HuH-7.5 (cell line): ENCODE data around the gene IQCE.

Source experiments
- DNase-seq: peaks from one replicate; pipeline ENCODE4 v3.0.0; 2011; ENCODE audit warnings: low spot score

The IQCE gene

GRCh38 chr7:2616387-2617324 is 57.9 kb downstream of the IQCE start:
- DNase-seq: no peak

DNA sequence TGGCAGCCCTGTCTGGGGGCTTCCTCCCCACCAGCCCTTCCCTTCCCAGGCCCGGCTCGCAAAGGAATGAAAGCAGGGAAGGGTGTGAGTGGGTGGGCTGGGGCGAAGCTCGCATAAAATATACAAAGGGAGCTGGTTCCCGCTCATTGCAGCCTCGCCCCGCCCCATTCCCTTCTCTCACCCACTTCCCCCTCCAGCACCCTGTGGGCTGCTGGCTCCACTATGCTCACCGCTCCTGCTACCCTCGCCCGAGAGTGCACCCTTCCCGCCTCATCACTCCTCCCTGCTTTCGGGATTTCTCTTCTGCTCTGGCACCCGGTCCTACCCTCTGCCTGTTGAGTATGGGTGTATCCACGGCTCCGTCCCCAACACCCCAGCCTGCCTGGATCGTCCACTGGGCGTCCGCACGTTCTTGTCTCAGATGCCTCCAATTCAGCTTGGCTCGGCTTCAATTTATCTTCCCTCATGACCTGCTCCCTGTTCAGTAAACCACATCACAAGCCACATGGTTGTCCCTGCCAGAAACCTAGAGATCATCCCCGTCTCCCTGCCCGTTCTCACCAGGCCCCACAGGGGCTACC is 58.6 kb downstream of the IQCE start:
- no peak for DNase-seq

- no peak for DNase-seq
Observed at GRCh38 chr7:2619116-2619515, 60.3 kb downstream of the IQCE start.

- DNase-seq: no peak
Observed at GRCh38 chr7:2621061-2621828, 62.5 kb downstream of the IQCE start.

GRCh38 chr7:2621948-2622640 is 63.3 kb downstream of the IQCE start:
- DNase-seq: no peak

DNA sequence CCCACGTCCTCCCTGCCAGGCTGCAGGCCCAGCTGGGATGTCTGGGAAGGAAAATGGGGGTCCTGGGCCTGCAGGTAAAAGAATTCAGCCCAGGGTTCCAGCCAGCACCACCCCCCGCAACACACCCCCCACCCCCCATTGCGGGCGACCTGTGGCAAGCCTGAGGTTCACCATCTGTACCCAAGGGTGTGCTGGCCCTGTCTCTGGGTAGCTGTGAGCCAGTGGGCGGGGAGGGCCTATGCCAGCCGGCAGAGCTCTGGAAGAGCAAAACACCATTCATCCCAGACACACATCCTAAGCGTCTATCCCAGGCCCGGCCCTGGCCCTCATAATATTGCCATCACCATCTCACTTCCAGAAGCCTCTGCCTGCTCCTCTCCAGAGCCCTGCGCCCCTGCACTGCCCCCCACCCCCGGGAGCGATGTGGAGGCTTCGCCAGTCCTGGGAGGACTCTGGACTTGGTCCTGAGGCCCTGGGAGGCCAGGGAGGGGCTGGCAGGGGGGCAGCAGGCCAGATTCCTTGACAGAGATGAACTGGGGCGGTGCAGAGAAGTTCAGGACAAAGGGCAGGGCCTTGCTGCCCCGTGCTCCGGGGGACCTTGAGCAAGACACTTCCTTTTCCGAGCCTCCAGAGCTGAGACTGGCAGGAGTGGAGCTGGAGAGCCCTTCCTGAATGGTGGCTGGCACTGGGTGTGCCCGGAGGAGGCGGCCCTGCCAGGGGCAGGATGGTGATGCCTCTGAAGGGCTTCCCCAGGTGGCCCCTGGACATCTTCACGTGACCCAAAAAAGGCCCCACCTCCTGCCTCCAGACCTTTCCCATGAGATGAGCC is 64.3 kb downstream of the IQCE start:
- no peak for DNase-seq

- no peak for DNase-seq
Observed at GRCh38 chr7:2623698-2624014, 64.9 kb downstream of the IQCE start.

DNA sequence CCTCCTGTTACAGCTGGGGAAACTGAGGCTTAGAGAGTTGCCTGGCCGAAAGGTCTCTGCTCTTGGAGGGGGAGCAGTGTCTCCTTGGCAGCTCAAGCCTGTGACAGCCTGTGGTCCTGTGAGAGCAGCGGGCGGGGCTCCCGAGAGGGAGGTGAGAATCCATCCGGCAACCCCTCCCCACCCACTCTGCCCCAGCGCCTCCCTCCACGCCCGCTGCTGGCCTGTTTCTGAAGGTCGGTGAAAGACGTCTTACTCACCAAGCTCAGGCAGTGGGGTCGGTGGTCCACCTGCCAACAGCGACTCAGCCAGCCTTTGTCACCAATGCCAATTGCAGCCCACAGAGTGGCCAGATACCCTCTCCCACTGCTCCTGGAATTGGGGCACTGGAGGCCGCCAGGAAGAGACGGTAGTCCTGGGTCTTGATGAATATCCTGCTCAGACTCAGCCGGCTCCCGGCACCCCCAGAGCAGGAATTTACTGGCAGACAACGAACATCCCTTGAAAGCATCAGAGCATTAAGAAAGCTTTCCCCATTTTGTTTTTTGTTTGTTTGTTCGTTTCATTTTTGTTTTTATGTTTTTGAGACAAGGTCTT is 65.6 kb downstream of the IQCE start:
- DNase-seq: no peak

- no peak for DNase-seq
Observed at GRCh38 chr7:2626498-2627117, 67.8 kb downstream of the IQCE start.

GRCh38 chr7:2627258-2628129 is 68.7 kb downstream of the IQCE start:
- no peak for DNase-seq

DNA sequence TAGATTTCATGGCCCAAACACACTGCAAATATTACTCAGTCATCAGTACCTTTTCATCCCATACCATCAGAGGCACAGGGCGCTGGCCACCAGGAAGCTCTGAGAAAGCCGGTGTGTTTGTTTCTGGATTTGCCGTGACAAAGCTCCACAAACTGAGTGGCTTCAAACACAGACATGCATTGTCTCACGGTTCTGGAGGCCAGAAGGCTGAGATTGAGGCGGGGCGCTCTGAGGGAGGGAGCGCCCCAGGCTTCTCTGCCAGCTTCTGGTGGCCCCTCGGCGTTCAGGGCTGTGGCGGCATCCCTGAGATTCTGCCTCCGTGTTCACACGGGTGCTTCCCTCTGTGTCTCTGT is 69.3 kb downstream of the IQCE start:
- DNase-seq: no peak

- DNase-seq: no peak
Observed at GRCh38 chr7:2628891-2629290, 70.1 kb downstream of the IQCE start.

DNA sequence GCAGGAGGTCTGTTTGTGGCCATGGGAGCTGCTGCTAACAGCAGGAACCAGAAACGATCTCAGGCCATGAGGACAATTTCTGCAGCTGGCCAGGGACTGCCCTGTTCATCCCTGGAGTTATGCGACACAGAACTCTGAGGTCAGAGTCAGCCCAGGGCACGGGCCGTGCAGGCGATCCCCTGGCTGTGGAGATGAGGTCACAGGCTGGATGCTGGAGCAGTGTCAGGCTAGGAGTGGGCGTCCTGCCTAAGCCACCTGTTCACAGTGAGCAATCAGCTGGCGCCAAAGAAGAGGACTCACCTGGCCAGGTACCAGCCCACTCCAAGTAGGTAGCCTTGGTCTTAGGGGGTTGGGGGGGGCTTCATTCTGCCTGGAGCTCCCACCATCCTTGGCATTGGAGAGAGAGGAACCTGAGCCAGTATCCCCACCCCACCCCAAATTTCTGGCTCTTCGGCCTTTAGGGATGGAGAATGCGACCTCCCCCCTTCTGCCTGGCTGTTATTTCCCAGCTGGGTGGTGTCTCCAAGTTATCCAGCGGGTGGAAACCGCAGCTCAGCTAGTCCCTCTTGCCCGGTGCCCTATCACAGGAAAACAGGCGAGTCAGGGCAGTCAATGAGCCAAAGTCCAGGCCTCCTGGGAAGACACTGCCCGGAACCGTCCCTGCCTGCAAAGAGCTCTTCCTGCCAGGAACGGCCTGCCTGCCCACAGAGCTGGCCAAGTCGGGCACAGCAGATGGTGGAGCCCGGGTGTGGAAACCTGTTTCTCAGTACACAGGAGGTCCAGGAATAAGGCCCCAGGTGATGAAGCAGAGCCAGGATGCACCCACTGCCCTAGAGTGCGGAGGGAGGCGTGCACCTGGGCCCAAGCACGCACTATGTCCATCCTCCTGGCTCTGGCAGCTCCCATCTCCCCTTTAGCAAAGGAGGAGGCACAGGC is 71.2 kb downstream of the IQCE start:
- peak; percentile 68 for DNase-seq

- DNase-seq: peak; percentile 79
Observed at GRCh38 chr7:2631946-2632732, 73.4 kb downstream of the IQCE start, which contains the start of gene TTYH3. Gene TTYH3 (plus strand): TSS chr7:2631986. CDS start chr7:2632156, 170 bp downstream.

DNA sequence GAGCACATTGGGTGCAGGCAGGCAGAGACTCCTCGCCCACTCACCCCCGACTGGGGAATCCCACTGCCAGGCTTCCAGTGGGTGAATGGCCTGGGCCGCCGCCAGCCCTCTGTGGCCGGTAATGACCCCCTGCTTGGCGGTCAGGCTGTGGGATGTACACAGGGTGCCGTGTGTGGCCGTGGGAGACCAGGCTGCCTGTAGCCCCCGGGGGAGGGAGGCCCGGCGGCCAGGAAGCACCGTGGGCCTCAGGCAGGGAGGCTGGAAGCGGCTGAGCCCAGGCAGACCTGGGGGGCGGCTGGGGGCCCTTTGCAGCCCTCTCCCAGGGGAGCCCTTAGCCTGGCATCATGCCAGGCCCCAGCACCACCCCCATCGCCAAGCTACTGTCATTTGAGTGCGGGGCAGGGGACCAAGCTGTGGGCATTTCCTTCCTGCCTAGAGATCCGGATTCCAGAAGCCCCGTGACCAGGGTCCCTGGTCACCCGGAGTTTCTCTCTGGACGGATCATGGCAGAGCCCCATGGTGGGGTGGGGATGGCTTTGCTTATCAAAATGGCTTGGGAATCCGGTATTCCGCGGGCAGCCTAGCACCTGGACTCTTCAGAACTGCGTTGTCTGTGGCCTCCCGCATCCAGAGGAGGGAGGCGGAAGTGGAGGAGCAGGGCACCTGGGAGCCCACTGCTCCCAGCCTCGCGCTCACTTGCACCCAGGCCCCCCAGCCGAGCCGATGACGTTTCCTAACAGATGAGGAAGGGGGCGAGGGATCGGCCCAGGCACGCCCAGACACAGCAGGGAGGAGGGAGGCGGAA is 74.2 kb downstream of the IQCE start:
- peak; percentile 53 for DNase-seq

- no peak for DNase-seq
Observed at GRCh38 chr7:2633538-2634266, 74.9 kb downstream of the IQCE start.
